NCI-H187 (cell line): ENCODE results near the gene SPCS3.
"Not testable (repeated sequence)": the region's sequence is repeated elsewhere in the genome, so short reads cannot be mapped to it uniquely, and the experiment has no call there.

ENCODE experiments used
- DNase-seq, 2 experiments: peaks; one replicate each; lab custom pipeline; 2025; lab: John Stamatoyannopoulos, UW

SPCS3 gene

DNA sequence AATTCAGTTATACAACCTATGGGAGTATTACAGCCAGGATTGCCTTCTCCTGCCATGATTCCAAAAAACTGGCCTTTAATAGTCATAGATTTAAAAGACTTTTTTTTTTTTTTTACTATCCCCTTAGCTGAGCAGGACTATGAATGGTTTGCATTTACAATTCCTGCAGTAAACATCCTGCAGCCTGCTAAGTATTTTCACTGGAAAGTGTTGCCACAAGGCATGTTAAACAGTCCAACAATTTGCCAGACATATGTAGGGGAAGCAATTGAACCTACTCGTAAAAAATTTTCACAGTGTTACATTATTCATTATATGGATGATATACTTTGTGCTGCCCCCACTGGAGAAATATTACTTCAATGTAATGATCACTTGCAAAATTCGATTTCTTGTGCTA lies 27.1 kb downstream of the SPCS3 start:
- DNase-seq, result not testable (repeated sequence)

DNA sequence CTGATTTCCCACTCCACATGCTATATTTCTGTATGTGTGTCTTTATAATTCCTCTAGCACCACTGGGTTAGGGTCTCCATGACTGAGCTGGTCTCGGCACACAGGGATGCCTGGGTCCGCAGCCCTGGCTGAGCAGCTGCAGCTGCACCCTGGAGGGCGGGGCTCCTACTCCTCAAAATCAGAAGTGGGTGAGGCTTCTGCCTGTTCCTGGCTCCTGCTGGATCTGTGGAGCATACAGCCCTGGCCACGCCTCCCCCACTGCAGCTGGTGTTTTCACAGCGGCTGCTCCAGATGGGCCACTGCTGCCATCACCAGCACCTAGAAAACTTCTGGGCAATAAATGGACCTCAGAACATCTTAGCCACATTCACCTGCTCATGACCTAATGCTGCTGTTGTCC lies 30.9 kb downstream of the SPCS3 start:
- DNase-seq, result no peak

DNA sequence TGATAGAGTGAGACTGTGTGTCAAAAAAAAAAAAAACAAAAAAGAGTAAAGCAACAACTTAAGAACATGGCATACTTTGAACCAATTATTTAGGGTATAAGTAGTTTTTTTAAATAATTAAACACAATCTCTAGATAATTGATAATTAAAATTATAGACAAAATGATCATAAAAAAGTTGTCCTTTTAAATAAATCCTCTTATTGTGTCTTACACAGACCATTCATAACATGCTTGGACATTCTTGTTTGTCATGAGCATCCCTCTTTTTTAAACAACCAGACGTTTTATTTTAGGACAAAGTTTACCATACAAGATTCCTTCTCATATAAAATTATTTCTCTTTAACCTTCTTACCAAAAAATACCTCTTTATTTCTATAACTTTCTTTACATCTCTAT lies 35.1 kb downstream of the SPCS3 start:
- DNase-seq, result no peak

DNA sequence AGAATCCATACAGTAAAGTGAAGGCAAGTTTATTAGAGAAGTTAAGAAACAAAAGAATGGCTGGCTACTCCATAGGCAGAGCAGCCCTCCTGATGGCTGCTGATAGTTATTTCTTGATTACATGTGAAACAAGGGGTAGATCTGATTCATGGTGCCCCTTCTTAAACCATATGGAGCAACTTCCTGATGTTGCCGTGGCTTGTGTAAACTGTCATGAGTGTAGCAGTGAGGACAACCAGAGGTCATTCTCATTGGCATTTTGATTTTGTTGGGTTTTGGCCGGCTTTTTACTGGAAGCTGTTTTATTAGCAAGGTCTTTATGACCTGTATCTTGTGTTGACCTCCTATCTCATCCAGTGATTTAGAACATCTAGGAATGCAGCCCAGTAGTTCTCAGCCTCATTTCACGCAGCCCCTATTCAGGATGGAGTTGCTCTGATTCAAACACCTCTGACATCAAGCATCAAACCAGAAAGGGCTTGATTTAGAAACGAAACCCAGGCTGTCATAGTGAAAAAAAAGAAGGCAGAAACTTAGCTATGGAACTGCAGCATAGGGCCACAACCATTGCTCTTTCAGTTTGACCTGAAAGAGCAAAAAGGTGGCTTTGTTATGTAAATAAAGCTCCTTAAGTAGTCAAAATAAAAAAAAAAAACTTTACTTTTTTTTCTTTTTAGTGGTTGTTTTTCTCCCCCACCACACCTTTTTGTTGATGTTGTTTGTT lies 37.8 kb downstream of the SPCS3 start:
- DNase-seq, result no peak

DNA sequence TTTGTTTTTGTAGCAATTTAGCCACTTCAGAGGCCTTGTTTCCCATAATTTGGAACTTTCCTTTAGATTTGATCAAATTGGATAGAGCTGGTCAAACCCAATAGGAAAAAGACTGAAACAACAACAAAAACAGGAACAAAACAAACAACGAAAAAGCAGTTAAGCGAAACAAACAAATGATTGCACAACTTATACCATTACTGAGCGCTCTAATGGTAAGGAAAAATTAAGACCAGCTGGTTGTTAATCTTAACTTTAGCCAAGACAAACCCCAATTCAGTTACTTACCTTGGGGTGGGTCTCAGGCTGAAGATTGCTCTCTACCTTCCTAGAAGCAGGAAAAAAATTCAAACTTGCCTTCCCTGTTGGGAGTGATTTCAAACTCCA lies 38.3 kb downstream of the SPCS3 start:
- no peak for DNase-seq

DNA sequence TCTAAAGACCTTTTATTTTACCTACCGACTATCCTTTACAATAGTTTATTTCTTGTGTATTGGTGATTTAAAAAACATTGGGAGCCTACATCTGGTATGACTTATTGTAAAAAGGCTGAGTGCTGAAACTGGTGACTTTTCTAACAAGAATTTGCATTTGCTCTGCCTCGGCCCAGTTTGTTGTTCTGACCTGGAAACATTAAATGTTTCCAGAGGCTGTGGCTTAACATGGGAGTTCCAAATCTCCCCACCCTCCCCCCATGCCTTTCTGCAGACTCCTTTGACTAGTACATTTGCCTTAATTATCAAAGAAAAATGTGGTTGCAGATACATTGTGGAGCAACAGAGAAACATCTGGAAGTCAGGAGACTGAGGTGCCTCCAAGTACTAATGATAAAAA lies 39.8 kb downstream of the SPCS3 start:
- DNase-seq, result no peak

DNA sequence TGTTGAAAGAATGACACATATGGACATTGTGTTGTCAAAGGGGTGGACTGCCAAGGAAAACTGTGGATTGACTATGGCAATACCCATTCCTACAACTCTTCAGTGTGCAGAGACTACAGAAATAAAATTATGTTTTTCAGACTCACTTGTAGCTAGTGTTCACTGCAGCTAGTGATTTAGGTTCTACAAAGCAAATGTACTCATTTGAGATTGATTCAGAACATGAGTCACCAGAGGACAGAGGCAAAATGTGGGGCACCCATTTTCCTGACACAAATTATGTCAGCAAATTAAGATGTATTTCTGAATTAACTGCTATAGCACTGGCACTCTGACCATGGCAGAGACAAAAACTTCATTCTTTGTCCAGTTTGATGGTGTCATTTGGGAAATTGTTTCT lies 40.7 kb downstream of the SPCS3 start:
- no peak for DNase-seq

DNA sequence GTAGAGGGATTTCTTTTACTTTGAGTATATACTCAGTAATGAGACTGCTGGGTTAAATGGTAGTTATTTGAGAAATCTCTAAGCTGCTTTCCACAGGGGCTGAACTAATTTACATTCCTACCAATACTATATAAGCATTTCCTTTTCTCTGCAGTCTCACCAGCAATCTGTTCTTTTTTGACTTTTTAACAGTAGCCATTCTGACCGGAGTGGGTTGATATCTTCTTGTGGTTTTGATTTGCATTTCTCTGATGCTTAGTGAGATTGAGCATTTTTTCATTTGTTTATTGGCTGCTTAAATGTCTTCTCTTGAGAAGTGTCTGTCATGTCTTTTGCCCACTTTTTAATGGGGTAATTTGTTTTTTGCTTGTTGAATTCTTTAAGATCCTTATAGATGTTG lies 43.3 kb downstream of the SPCS3 start:
- no peak for DNase-seq

DNA sequence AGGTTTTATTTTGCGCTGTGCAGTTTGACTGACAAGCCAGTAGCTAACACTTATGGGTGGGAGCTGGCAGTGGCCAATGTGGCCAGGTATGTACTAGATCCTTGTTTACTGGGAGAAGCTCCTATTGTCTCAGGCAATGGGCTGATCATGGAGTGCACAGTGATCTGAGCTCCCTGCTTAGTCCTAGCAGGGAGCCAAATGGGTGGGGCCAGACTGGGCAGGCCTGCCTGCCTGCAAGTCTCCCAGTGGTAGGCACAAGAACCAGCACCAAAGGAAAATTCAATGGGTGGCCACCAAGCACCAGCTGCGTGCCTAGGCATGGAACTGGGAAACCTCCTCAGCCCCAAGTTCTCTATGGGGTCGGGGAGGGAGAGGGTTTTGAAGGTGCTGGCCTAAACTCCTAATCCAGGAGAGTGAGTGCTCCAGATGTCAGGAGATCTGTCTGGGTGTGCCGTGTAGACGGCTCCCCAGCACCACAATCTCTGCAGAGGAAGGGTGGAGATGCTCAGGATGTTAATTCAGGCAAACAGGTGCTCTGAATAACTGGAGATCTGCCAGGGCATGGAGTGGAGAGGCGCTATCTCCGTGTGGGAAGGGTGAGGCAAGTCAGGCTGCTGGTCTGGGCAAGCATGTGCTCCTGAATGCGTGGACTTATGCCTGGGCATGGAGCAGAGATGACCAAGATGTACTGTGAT lies 48.2 kb downstream of the SPCS3 start:
- DNase-seq, result no peak

DNA sequence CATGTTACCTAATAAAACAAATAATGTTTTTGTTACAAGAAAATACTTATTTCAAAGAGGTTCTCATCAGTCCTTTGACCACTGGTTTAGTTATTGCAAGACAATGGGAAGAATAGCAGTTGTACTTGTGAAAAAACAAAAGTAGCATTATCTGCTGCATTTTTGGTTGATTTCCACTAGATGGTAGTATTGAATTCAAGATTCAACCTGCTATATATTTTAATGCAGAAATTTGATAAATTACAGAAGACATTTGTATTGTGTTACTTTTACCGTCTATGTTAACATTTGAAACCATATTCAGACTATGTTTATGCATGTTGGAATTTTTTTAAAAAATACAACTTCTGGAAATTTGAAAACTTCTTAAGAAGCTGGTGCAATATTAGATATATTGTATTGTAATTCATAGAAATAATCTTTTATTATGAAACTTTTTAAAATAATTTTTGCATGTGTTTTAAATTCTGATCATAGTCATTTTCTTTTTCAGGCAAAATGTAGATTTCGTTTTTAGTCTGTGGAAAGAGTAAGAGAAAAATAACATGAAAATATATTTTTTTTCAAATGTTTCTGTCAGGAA lies 56.4 kb downstream of the SPCS3 start:
- no peak for DNase-seq

DNA sequence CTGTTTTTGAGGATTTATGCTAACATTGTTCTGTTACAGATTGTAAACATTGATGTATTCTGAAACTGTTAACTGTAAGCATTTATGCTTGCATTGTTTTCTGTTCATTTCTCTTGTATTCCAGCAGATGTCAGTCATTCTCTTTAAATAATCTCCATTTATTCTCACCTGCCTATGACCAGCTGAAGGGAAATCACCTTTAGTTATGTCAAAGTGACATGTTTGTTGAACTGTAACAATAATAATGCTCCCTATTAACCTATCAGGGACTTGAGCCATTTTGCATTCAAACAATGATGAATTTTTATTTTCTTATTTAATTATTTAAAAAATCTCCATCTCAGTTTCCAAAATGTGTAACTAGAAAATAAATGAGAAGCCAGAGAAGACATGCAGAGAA lies 58.0 kb downstream of the SPCS3 start:
- no peak for DNase-seq

DNA sequence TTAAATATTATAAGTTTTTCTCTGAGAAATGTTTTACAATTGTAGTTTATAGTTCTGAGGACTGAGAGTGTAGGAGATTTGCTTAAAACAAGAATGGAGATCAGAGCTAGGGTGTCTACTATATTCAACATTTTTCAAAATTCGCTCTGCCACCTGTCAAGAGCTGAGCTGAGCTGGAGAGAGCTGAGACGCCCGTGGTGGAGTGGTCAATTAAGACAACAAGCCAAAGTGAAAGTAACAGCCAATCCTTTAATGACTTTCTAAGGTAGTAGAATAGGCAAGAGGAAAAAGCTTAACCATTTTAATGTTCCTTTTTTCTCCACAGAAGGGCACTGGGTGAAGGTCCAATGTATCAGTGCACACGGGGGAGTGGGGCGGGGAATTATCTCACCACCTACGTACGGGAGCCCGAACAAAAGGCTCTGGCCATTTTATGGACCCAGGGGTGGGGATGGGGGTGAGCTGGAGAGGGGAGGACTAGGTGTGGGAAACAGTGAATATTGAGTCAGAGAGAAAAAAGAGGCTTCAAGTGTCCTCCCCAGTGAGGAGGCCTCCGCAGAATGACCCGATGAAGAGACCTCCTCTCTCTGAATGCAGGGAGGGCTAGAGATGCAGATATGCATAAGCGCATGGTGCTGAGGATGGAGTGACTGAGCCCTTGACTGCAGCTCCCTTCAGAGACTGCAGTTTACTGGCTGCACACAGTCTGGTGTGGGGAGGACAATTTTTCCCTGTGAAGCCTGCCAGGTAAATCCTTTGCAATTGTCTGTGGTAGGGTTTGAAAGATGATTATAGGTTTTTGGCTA lies 60.8 kb downstream of the SPCS3 start:
- no peak for DNase-seq
